Endodermal cell (in vitro differentiated cells): ENCODE measurements around the gene RARRES2. TPM values are rescaled to one million over a fixed set of nuclear protein-coding genes. Genes with fewer than 3 reads are reported as not detected.
A peak's percentile ranks its signal among the peaks of the same experiment; 100 is the strongest.

ENCODE experiments used
- DNase-seq: peaks from one replicate; pipeline ENCODE4 v3.0.0-alpha.2; 2017
- H3K27ac ChIP-seq: 2 replicates; pipeline ENCODE4 v1.5.1; 2013; ENCODE audit warnings: mild to moderate bottlenecking, low read depth, low read length, moderate library complexity
- H3K27me3 ChIP-seq: 2 replicates; pipeline ENCODE4 v1.6.1; 2013; ENCODE audit warnings: mild to moderate bottlenecking, low read length, moderate library complexity; ENCODE audit not compliant: insufficient read depth, control insufficient read depth, poor library complexity, severe bottlenecking
- H3K36me3 ChIP-seq: 2 replicates; pipeline ENCODE4 v1.7.0; 2013; ENCODE audit warnings: mild to moderate bottlenecking, low read length, moderate library complexity; ENCODE audit not compliant: control insufficient read depth, insufficient read depth
- H3K4me1 ChIP-seq: one replicate; pipeline ENCODE4 v1.7.0; 2013; ENCODE audit warnings: low read length; ENCODE audit not compliant: control insufficient read depth, insufficient read depth
- H3K4me3 ChIP-seq: 2 replicates; pipeline ENCODE4 v1.5.1; 2013; ENCODE audit warnings: mild to moderate bottlenecking, low read length, moderate library complexity
- H3K9ac ChIP-seq: 2 replicates; pipeline ENCODE4 v1.6.1; 2013; ENCODE audit warnings: mild to moderate bottlenecking, low read length, moderate library complexity; ENCODE audit not compliant: poor library complexity, severe bottlenecking; ENCODE audit errors: extremely low read depth
- H3K9me3 ChIP-seq: 2 replicates; pipeline ENCODE4 v1.6.1; 2013; ENCODE audit warnings: mild to moderate bottlenecking, low read length, moderate library complexity; ENCODE audit not compliant: control insufficient read depth
- H3K27ac Mint-ChIP-seq: 2 replicates; pipeline ENCODE4 v1.8.0; 2020; ENCODE audit warnings: mixed read lengths
- H3K27me3 Mint-ChIP-seq: 2 replicates; pipeline ENCODE4 v1.8.0; 2021; ENCODE audit warnings: mild to moderate bottlenecking, mixed read lengths; ENCODE audit not compliant: insufficient read depth
- H3K36me3 Mint-ChIP-seq: 2 replicates; pipeline ENCODE4 v1.8.0; 2020; ENCODE audit warnings: low read depth, mixed read lengths
- H3K4me1 Mint-ChIP-seq: 2 replicates; pipeline ENCODE4 v1.8.0; 2020; ENCODE audit warnings: mixed read lengths
- H3K4me3 Mint-ChIP-seq: 2 replicates; pipeline ENCODE4 v1.8.0; 2020; ENCODE audit warnings: mild to moderate bottlenecking, moderate library complexity, mixed read lengths
- H3K9me3 Mint-ChIP-seq: 2 replicates; pipeline ENCODE4 v1.8.0; 2020; ENCODE audit warnings: mild to moderate bottlenecking, mixed read lengths
- CTCF ChIP-seq: fragments of 200-600 bp; sonication (generic); conservative IDR thresholded peaks from 2 replicates; pipeline ENCODE4 v1.5.0; 2021; ENCODE audit warnings: antibody characterized with exemption, mild to moderate bottlenecking
- WGBS, 2 experiments: methylation state at CpG; one replicate each; pipeline versions ENCODE4 v1.1.5 to v1.1.7; 2013; ENCODE audit warnings: missing lambda C conversion rate in 2 of 2, mixed read lengths in 1 of 2; ENCODE audit not compliant: insufficient coverage in 1 of 2, insufficient read length in 1 of 2; 5-methylcytosine and 5-hydroxymethylcytosine counted together
- total RNA-seq, 2 donors: library from RNA; stranded (reverse); fragmentation: NEBNext Ultra II Directional in 1 of 2; extraction: Animal tissue kit (Norgen Biotek cat#: 25700) in 1 of 2; gene quantifications; 2 replicates in 1 of 2; 3 replicates in 1 of 2; pipeline ENCODE4 v1.2.1, GENCODE V29; 2021

The RARRES2 gene
- total RNA-seq, 2 donors from 2014 or later, result 32.2 to 48.2 TPM

DNA sequence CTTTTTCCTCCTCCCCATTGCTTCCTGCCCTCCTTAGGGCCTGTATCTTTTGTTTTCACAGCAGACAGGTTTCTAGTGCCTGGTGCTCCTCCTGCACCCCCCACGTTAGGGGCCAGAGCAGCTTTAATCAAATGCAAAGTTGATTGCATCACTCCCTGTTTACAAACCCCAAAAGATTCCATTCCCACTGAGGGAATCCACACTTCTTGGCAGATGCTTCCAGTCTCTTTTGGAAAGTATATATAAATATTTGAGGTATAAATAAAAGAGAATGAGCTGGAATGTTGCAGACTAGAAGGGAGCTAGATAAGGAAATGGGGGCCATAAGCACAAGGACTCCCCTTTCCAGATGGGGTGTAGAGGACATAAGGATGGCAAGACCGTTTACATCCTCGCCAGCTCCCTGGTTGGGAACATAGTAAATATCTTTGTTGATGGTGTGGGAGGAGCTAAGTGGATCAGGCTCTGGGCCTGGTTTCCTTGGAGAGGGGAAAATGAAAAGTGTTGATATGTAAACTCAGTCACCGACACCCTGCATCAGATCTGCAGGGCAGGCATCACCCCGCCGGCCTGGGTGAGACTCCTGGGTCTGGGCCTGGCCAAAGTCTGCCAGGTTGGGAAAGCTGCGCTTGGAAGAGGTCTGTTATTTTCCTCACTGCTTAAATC, 6.2 kb downstream of the RARRES2 start:
- Mint-ChIP-seq H3K9me3 (no peaks in the 10 kb centered on the region), H3K4me3 (no peak overlapping the region), H3K27me3 (peaks cover 8% of the 10 kb centered on the region), H3K36me3 (peaks cover 12% of the 10 kb centered on the region), H3K27ac (peak overlapping the region; percentile 84), H3K4me1 (peaks cover 25% of the 10 kb centered on the region)
- no peak overlapping the region for H3K9ac ChIP-seq
- WGBS, 2 experiments, result 61 to 69% methylated on average over 5 to 7 of the region's 7 CpGs
- DNase-seq, result peak; percentile 75
- peaks cover 5% of the 10 kb centered on the region for H3K36me3 ChIP-seq
- TF ChIP-seq CTCF, result no peak
- H3K4me3 ChIP-seq, result no peak overlapping the region
- H3K9me3 ChIP-seq, result no peaks in the 10 kb centered on the region
- H3K4me1 ChIP-seq, result no peaks in the 10 kb centered on the region
- H3K27ac ChIP-seq, result no peak overlapping the region
- H3K27me3 ChIP-seq, result no peaks in the 10 kb centered on the region

- peaks cover 14% of the 10 kb centered on the region for H3K36me3 Mint-ChIP-seq
- Histone ChIP-seq H3K27ac (no peak overlapping the region), H3K36me3 (peaks cover 6% of the 10 kb centered on the region), H3K4me3 (no peak overlapping the region), H3K9ac (no peak overlapping the region), H3K9me3 (no peaks in the 10 kb centered on the region), H3K4me1 (no peaks in the 10 kb centered on the region), H3K27me3 (no peaks in the 10 kb centered on the region)
- 88 to 90% methylated on average over 5 to 8 of the region's 8 CpGs for WGBS, 2 experiments
- no peak for DNase-seq
- H3K27ac Mint-ChIP-seq, result peak overlapping the region; percentile 74
- H3K4me1 Mint-ChIP-seq, result peaks cover 19% of the 10 kb centered on the region
- TF ChIP-seq CTCF, result no peak
- H3K9me3 Mint-ChIP-seq, result no peaks in the 10 kb centered on the region
- no peak overlapping the region for H3K4me3 Mint-ChIP-seq
- no peaks in the 10 kb centered on the region for H3K27me3 Mint-ChIP-seq
These were observed 7.3 kb downstream of the RARRES2 start for GRCh38 chr7:150334108-150334507.

DNA sequence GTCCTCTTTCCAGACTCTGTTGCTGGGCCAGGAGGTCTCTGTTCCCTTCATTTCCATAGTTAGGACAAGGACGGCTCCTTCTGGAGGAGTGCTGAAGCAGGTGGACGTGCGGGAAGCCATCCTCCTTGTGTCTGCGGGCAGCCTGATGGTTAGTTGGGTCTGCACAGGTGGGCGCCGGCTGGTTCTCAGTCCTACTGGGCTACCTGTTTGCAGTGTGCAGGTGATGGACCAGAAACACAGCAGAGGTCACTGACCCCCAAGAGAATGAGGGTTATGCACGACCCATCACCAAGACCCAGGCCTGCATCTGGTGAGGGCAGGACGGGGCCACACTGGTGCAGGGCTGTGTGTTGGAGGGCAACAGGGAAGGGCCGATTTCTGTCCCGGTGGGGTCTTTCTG, 7.8 kb downstream of the RARRES2 start:
- Histone ChIP-seq H3K36me3 (peaks cover 10% of the 10 kb centered on the region), H3K9ac (no peak overlapping the region), H3K27me3 (no peaks in the 10 kb centered on the region), H3K4me1 (no peaks in the 10 kb centered on the region), H3K4me3 (no peak overlapping the region), H3K27ac (no peak overlapping the region), H3K9me3 (no peaks in the 10 kb centered on the region)
- Mint-ChIP-seq H3K27ac (peak overlapping the region; percentile 74), H3K9me3 (no peaks in the 10 kb centered on the region), H3K4me3 (no peak overlapping the region), H3K4me1 (peaks cover 21% of the 10 kb centered on the region), H3K36me3 (peaks cover 15% of the 10 kb centered on the region), H3K27me3 (no peaks in the 10 kb centered on the region)
- WGBS, 2 experiments, result 88 to 94% methylated on average over 9 to 10 of the region's 10 CpGs
- TF ChIP-seq CTCF, result no peak
- no peak for DNase-seq
